ENCODE data around the gene FCN1.

DNA sequence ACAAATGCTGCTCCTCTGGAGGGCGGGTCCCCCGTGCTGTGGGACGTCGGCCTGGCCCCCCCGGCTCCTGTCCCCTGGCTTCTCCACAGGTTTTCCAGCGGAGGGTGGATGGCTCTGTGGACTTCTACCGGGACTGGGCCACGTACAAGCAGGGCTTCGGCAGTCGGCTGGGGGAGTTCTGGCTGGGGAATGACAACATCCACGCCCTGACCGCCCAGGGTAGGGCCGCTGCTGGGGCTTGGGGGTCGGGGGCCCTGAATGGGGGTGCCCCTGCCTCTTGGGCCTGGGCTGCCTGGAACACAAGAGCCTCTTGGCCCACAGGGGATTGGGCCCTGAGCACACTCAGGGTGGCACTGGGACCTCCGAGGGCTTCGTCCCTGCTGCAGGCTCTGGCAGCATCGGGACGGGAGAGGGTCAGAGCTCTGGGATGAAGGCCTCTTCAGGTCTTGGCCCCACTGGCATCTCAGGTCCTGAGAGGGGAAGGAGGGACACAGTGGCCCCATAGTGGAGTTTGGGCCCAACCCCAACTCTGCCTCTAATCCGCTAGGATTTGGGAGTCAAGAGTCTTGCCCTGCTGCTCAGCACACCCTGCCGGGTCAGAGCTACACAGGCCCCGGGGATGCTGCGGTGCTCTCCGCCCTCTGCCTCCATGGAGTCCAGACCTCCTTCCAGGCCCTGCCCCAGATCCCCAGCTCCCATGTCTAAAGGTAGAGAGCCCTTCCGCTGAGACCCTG, 31.9 kb downstream of the FCN1 start:
- TF ChIP-seq ELF4 (CRISPR knock-in tag; IDR thresholded peaks at IDR 0.05) (no peak), CBFB (CRISPR knock-in tag; IDR thresholded peaks at IDR 0.05) (no peak), POLR2AphosphoS5 (IDR thresholded peaks at IDR 0.05; ENCODE audit: control insufficient read depth, insufficient read depth, low read depth, low read length) (no peak), BDP1 (IDR thresholded peaks at IDR 0.05; ENCODE audit: insufficient read depth, insufficient read length) (no peak), CREB1 (IDR thresholded peaks at IDR 0.05) (no peak), CREB1 (CRISPR knock-in tag; IDR thresholded peaks at IDR 0.05) (no peak), EHMT2 (IDR thresholded peaks at IDR 0.05) (no peak), NBN (IDR thresholded peaks at IDR 0.05; ENCODE audit: low read depth) (no peak), NFE2 (IDR thresholded peaks at IDR 0.05; ENCODE audit: low read depth) (no peak)
- TF ChIP-seq, protein P1, sequence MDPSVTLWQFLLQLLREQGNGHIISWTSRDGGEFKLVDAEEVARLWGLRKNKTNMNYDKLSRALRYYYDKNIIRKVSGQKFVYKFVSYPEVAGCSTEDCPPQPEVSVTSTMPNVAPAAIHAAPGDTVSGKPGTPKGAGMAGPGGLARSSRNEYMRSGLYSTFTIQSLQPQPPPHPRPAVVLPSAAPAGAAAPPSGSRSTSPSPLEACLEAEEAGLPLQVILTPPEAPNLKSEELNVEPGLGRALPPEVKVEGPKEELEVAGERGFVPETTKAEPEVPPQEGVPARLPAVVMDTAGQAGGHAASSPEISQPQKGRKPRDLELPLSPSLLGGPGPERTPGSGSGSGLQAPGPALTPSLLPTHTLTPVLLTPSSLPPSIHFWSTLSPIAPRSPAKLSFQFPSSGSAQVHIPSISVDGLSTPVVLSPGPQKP (CRISPR knock-in tag; IDR thresholded peaks at IDR 0.05) = no peak
- TF ChIP-seq, protein P2, sequence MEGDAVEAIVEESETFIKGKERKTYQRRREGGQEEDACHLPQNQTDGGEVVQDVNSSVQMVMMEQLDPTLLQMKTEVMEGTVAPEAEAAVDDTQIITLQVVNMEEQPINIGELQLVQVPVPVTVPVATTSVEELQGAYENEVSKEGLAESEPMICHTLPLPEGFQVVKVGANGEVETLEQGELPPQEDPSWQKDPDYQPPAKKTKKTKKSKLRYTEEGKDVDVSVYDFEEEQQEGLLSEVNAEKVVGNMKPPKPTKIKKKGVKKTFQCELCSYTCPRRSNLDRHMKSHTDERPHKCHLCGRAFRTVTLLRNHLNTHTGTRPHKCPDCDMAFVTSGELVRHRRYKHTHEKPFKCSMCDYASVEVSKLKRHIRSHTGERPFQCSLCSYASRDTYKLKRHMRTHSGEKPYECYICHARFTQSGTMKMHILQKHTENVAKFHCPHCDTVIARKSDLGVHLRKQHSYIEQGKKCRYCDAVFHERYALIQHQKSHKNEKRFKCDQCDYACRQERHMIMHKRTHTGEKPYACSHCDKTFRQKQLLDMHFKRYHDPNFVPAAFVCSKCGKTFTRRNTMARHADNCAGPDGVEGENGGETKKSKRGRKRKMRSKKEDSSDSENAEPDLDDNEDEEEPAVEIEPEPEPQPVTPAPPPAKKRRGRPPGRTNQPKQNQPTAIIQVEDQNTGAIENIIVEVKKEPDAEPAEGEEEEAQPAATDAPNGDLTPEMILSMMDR (IDR thresholded peaks at IDR 0.05 in 2 of 3, conservative IDR thresholded peaks at IDR 0.05 in 1 of 3; ENCODE audit: insufficient read depth in 2 of 3, low read depth in 1 of 3, low read length in 3 of 3) = no peak
